Thymus (tissue), 11 donors: Measurements from ENCODE around the gene BTRC. TPM values are rescaled to one million over a fixed set of nuclear protein-coding genes. Genes with fewer than 3 reads are reported as not detected.

Source experiments
- DNase-seq, 9 donors: peaks; one replicate each; pipeline ENCODE4 v3.0.0-alpha.2; 2013; ENCODE audit warnings: low spot score in 9 of 9, low read depth in 6 of 9, missing footprints in 1 of 9
- H3K27ac ChIP-seq, 2 donors: one replicate each; pipeline ENCODE4 v1.5.1; 2013; ENCODE audit warnings: control low read depth in 1 of 2, low read depth in 1 of 2, low read length in 1 of 2, mild to moderate bottlenecking in 1 of 2, moderate library complexity in 1 of 2
- H3K27me3 ChIP-seq, 2 donors: one replicate each; pipeline ENCODE4 v1.5.1; 2013; ENCODE audit warnings: low read length in 1 of 2; ENCODE audit not compliant: control insufficient read depth in 2 of 2, insufficient read depth in 1 of 2
- H3K36me3 ChIP-seq, 2 donors: one replicate each; pipeline ENCODE4 v1.5.1; 2013; ENCODE audit warnings: low read length in 1 of 2, mild to moderate bottlenecking in 1 of 2, moderate library complexity in 1 of 2; ENCODE audit not compliant: control insufficient read depth in 2 of 2, insufficient read depth in 2 of 2
- H3K4me1 ChIP-seq, 2 donors: one replicate each; pipeline ENCODE4 v1.5.1; 2013; ENCODE audit warnings: low read length in 2 of 2; ENCODE audit not compliant: control insufficient read depth in 2 of 2, insufficient read depth in 2 of 2
- H3K4me3 ChIP-seq, 2 donors: one replicate each; pipeline ENCODE4 v1.5.1; 2013; ENCODE audit warnings: low read length in 2 of 2, control low read depth in 1 of 2, mild to moderate bottlenecking in 1 of 2
- H3K9me3 ChIP-seq, 2 donors: one replicate each; pipeline ENCODE4 v1.5.1; 2013; ENCODE audit warnings: low read length in 1 of 2, mild to moderate bottlenecking in 1 of 2; ENCODE audit not compliant: control insufficient read depth in 2 of 2, insufficient read depth in 1 of 2
- WGBS: extraction: QIAGEN DNeasy Blood & Tissue Kit; methylation state at CpG from one replicate; pipeline ENCODE4 v1.1.7; 2013; 5-methylcytosine and 5-hydroxymethylcytosine counted together
- polyA plus RNA-seq: library from polyadenylated mRNA; stranded (reverse); fragments of 200-250 nt; gene quantifications from one replicate; pipeline ENCODE4 v1.2.3, GENCODE V29; 2013
- total RNA-seq: library from RNA; stranded (reverse); fragments of 120-200 nt; gene quantifications from one replicate; pipeline ENCODE4 v1.2.4, GENCODE V29; 2013
- donor health status: healthy.

Gene BTRC
- total and polyA plus RNA-seq, 2 donors = 5.0 to 5.3 TPM

DNA sequence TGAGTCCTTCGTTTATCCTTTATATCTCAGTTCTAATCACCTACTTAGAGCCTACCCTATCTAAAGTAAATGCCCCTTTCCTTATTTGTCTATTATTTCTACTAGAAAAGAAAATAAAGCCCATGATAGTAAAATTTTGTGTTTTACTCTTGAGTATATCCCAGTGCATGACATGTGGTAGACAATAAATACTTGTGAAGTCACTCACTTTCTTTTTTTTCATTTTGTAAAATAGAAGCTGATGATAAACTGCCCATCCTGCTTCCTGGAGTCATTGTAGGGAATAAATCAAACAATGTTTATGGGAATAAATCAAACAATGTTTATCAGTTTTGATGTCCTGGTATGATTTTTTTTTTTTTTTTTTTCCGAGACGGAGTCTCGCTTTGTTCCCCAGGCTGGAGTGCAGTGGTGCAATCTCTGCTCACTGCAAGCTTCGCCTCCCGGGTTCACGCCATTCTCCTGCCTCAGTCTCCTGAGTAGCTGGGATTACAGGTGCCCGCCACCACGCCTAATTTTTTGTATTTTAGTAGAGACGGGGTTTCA lies 36.1 kb downstream of the BTRC start:
- Histone ChIP-seq H3K27ac (no peak overlapping the region), H3K9me3 (no peaks in the 10 kb centered on the region), H3K27me3 (no peaks in the 10 kb centered on the region), H3K4me3 (no peak overlapping the region), H3K36me3 (no peaks in the 10 kb centered on the region), H3K4me1 (no peaks in the 10 kb centered on the region)
- 95% methylated on average over 9 of the region's 10 CpGs for WGBS
- DNase-seq = no peak

DNA sequence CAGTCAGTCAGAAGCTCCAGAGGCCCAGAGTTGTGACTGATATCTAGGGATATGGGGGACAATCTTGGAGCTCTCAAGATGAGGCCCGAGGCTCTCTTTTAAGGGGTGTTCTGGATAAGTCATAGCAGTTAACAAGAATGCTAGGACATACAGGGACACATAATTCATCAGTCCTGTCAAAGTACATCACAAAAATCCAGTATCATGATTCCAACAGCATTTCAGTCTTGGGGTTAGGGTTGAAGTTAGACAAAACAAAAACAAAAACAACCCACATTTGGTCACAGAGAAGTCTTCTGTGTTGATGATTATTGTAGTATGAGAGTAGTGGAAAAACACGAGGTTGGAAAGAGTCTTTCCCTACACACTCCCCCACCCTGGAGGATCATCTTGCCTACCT lies 39.4 kb downstream of the BTRC start:
- 96% methylated on average over 2 of the region's 2 CpGs for WGBS
- Histone ChIP-seq H3K27ac (no peak overlapping the region), H3K4me1 (no peaks in the 10 kb centered on the region), H3K4me3 (no peak overlapping the region), H3K27me3 (no peaks in the 10 kb centered on the region), H3K9me3 (no peaks in the 10 kb centered on the region), H3K36me3 (no peaks in the 10 kb centered on the region)
- no peak for DNase-seq

DNA sequence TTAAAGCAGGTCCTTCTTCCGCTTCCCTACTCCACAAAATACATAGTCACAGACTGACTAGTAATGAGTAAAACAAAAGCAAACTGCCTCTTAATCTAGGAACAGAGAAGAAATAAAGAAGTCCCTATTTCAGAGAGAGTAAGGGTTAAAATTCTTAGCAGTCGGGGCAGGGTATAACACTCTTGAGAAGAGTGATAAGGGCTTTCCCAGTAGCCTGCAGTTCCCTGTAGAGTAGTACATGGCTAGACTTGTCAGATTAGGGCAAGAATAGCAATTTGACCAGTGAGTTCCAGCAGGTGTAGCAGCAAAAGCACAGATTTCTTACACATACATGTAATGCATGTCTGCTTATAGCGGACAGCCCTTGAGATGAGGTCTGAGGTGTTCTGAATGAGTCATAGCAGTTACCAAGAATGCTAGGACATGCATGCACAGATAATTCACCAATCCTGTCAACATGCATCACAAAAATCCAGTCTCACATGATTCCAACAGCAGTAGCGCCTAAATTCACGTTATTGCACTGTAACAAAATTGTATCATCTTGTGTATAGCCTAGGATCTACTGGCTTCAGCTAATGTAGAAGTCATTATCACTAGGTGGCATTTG lies 40.7 kb downstream of the BTRC start:
- WGBS = 94% methylated on average over 5 of the region's 5 CpGs
- Histone ChIP-seq H3K9me3 (no peaks in the 10 kb centered on the region), H3K27ac (no peak overlapping the region), H3K4me3 (no peak overlapping the region), H3K36me3 (no peaks in the 10 kb centered on the region), H3K27me3 (no peaks in the 10 kb centered on the region), H3K4me1 (no peaks in the 10 kb centered on the region)
- DNase-seq = peak in 1 of 9 donors; percentile 5

DNA sequence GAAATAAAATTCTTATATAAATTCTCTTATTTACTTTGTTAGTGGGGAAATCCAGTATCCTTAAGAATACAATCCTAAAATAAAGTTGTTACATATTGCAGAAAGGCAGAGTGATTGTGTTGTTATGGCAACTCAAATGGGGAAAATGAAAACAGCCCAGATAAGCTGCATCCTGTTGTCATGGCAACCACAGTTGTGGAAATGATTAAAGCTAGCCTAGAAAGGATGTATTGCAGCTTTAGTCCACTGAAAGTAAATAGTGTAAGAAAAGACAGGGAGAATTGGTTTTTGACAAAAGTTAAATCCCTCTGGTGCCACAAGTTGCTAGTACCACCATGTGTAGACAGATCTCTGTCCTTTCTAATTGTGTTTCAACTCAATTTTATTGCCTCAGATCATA lies 43.2 kb downstream of the BTRC start:
- Histone ChIP-seq H3K4me1 (no peaks in the 10 kb centered on the region), H3K36me3 (no peaks in the 10 kb centered on the region), H3K9me3 (no peaks in the 10 kb centered on the region), H3K4me3 (no peak overlapping the region), H3K27ac (no peak overlapping the region), H3K27me3 (no peaks in the 10 kb centered on the region)
- peak in 6 of 9 donors; percentile 4 to 60 (median 26) for DNase-seq

DNA sequence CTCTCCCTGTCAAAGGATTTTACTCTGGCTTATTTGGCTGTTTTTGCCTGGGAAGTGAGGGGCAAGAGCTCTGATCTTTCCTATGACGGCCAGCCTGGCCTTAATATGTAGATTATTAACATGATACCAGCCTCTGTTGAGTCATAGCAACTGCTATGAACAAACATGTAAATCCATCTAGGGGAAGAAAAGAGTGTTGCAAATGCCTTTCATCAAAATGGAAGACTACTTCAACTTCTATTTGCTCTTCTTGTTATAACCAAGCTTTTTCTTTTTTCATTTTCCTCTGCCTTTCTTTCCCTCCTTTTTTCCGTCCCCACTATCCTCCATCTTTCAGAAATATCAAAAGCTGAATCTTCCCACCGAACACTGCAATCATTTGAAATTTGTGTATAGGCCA lies 46.6 kb downstream of the BTRC start:
- Histone ChIP-seq H3K36me3 (no peaks in the 10 kb centered on the region), H3K9me3 (no peaks in the 10 kb centered on the region), H3K4me3 (no peak overlapping the region), H3K4me1 (no peaks in the 10 kb centered on the region), H3K27ac (no peak overlapping the region), H3K27me3 (no peaks in the 10 kb centered on the region)
- 95% methylated on average over 3 of the region's 3 CpGs for WGBS
- DNase-seq = no peak

DNA sequence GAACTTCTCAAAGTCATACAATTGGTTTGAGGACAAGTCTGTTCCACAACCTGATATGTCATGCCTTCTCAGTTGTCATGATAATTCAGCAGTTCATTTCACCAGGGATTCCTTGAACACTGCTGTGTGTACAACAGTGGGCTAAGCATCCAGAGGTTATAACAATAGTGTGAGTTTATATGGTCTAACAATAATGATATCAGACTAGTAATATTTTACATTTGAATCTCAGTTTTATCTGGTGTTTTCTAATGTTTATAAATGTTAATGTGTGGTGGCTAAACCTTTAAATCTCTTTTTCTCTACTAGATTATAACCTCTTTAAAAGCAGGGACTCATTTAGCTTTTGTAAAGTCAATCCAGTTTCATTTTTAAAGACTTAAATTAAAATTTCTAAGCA lies 48.7 kb downstream of the BTRC start:
- Histone ChIP-seq H3K4me3 (no peak overlapping the region), H3K27ac (no peak overlapping the region), H3K4me1 (no peaks in the 10 kb centered on the region), H3K27me3 (no peaks in the 10 kb centered on the region), H3K36me3 (no peaks in the 10 kb centered on the region), H3K9me3 (no peaks in the 10 kb centered on the region)
- no peak for DNase-seq

DNA sequence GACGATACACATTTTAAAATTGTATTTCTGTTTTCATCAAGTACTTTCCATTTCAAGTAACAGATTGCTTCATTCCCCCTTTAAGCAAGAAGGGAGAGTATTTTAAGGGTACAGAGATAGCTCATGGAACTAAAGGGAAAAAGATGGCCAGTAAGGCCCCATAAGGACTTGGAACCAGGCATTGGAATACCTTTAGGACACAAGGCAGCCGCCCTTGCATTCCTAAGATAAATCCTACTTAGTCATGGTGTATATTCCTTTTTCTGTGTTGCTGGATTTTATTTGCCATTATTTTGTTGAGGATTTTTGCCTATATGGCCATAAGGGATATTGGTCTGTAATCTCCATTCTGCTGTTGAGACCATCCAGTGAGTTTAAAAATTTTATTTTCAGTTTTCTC lies 49.2 kb downstream of the BTRC start:
- Histone ChIP-seq H3K27ac (no peak overlapping the region), H3K36me3 (no peaks in the 10 kb centered on the region), H3K4me3 (no peak overlapping the region), H3K27me3 (no peaks in the 10 kb centered on the region), H3K4me1 (no peaks in the 10 kb centered on the region), H3K9me3 (no peaks in the 10 kb centered on the region)
- WGBS = 98% methylated on average over 2 of the region's 2 CpGs
- no peak for DNase-seq

DNA sequence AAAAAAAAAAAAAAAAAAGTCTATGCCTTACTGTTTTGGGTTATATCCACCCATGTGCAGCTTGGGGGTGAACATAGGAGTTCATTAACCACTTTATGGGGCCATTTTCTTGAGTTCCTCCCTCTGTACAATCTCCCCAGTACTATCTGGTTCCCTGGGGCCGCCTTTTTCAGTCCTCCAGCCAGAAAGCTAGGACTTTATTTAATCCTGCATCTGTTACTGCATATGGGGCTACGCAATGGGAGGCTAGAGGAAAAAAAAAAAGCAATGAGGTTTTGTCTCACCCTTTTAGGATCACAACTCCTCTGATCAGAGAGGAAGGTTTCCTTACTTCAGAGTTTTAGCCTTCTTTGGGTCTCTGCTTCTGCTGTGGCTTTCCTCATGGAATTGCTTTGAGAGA lies 51.0 kb downstream of the BTRC start:
- WGBS = 97% methylated on average over 2 of the region's 2 CpGs
- H3K36me3 ChIP-seq = no peaks in the 10 kb centered on the region
- H3K4me3 ChIP-seq = no peak overlapping the region
- DNase-seq = no peak
- H3K9me3 ChIP-seq = no peaks in the 10 kb centered on the region
- no peaks in the 10 kb centered on the region for H3K27me3 ChIP-seq
- no peaks in the 10 kb centered on the region for H3K4me1 ChIP-seq
- no peak overlapping the region for H3K27ac ChIP-seq

DNA sequence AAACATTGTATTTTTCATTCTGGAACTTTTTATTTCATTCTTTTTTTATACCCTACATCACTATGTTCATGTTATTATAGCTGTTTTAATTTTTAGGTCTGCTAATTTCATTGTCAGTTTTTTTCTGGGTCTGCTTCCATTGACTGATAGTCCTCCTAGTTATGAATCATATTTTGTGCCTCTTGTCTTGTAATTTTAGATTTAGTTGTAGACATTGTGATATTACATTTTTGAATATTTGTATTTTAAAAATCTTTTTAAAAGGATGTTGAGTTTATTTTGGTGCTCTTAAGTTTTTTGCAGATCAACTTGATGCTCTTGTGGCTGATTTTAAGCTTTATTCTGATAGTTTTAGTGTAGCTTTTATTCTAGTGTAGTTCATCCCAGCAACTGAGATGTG lies 57.6 kb downstream of the BTRC start:
- no peak for DNase-seq
- Histone ChIP-seq H3K27ac (no peak overlapping the region), H3K4me1 (no peaks in the 10 kb centered on the region), H3K36me3 (no peaks in the 10 kb centered on the region), H3K27me3 (no peaks in the 10 kb centered on the region), H3K9me3 (peaks cover 0 to 5% of the 10 kb centered on the region in 2 donors), H3K4me3 (no peak overlapping the region)

DNA sequence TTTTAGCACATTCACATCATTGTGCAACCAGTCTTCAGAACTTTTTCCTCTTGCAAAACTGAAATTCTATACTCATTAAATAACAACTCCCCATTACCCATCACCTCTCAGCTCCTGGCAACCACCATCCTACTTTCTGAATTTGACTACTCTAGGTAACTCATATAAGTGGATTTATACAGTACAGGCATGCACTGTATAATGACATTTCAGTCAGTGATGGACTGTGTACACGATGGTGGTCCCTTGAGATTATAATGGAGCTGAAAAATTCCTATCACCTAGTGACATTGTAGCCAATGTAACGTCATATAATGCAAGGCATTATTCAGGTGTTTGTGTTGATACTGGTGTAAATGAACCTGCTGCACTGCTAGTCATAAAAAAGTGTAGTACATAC lies 60.1 kb downstream of the BTRC start:
- Histone ChIP-seq H3K27me3 (no peaks in the 10 kb centered on the region), H3K36me3 (no peaks in the 10 kb centered on the region), H3K9me3 (peaks cover 0 to 5% of the 10 kb centered on the region in 2 donors), H3K27ac (no peak overlapping the region), H3K4me1 (no peaks in the 10 kb centered on the region), H3K4me3 (no peak overlapping the region)
- 96% methylated on average over 2 of the region's 2 CpGs for WGBS
- DNase-seq = no peak
